ENCODE data around the gene SDC3. TPM values are rescaled to one million over a fixed set of nuclear protein-coding genes. Genes with fewer than 3 reads are reported as not detected.

Gene SDC3
- total RNA-seq, 1 donor from 2014 or later, result 23.0 TPM

DNA sequence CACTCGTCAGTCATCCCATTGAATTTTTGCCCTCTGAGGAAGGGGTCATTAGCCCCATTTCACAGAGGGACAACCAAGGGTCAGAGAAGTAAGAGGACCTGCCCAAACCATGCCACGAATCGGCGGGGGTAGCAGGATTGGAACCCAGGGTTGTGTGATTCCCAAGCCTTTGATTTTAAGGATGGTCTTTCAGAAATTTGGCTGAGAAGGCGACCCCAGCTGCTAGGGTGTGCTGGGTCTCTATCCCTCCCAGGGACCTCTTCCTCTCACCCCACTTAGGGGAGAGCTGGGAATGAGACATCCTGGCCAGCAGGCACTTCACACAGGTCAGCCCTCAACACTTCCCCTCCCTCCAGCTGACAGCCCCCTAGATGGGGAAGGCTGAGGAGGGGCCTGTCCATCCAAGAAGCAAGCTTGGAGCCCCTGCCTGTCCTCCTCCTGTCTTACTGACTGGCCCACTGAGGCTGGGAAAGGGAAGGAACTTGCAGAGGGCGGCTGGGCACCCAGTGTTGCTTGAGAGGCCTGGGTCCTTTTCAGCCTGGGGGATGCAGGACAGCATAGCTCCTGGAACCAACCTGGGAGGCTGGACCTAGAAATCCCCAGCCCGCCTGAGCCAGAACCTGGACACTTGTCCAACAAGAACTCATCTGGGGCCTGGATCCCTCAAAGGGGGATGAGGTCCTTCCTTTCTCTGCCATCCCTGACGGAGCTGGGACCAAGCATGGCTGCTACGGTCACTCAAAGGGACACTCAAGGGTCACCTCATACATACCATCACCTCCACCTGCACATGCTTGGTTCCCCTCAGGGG lies 1.7 kb downstream of the SDC3 start:
- H4K20me1 ChIP-seq (ENCODE audit: low read depth), result peaks cover 58% of the 10 kb centered on the region
- H3K4me3 ChIP-seq, result peak overlapping the region; percentile 85
- Mint-ChIP-seq H3K27ac (peak overlapping the region; percentile 93), H3K4me3 (peak overlapping the region; percentile 97), H3K4me1 (peaks cover 61% of the 10 kb centered on the region), H3K36me3 (no peaks in the 10 kb centered on the region), H3K27me3 (ENCODE audit: insufficient read depth, low read depth) (peaks cover 24% of the 10 kb centered on the region), H3K9me3 (no peaks in the 10 kb centered on the region)
- no peaks in the 10 kb centered on the region for H3K9me3 ChIP-seq (ENCODE audit: low read depth)
- peaks cover 41% of the 10 kb centered on the region for H3K79me2 ChIP-seq (ENCODE audit: low read depth)
- H3F3A ChIP-seq (ENCODE audit: low read depth), result peaks cover 46% of the 10 kb centered on the region
- H3K27me3 ChIP-seq, result peaks cover 13% of the 10 kb centered on the region
- no peak overlapping the region for H3K9ac ChIP-seq
- peak overlapping the region; percentile 99 for H3K4me2 ChIP-seq
- no peak overlapping the region for H3K27ac ChIP-seq
- H3K4me1 ChIP-seq, result peaks cover 40% of the 10 kb centered on the region
- TF ChIP-seq, protein P1, sequence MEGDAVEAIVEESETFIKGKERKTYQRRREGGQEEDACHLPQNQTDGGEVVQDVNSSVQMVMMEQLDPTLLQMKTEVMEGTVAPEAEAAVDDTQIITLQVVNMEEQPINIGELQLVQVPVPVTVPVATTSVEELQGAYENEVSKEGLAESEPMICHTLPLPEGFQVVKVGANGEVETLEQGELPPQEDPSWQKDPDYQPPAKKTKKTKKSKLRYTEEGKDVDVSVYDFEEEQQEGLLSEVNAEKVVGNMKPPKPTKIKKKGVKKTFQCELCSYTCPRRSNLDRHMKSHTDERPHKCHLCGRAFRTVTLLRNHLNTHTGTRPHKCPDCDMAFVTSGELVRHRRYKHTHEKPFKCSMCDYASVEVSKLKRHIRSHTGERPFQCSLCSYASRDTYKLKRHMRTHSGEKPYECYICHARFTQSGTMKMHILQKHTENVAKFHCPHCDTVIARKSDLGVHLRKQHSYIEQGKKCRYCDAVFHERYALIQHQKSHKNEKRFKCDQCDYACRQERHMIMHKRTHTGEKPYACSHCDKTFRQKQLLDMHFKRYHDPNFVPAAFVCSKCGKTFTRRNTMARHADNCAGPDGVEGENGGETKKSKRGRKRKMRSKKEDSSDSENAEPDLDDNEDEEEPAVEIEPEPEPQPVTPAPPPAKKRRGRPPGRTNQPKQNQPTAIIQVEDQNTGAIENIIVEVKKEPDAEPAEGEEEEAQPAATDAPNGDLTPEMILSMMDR (IDR thresholded peaks at IDR 0.05), result no peak
- TF ChIP-seq EZH2 (IDR thresholded peaks at IDR 0.05) (no peak), EZH2phosphoT487 (IDR thresholded peaks at IDR 0.05) (no peak)
- no peaks in the 10 kb centered on the region for H3K36me3 ChIP-seq
- no peak for DNase-seq (ENCODE audit: low spot score)
- H2AFZ ChIP-seq (replicated peaks), result no peak overlapping the region

DNA sequence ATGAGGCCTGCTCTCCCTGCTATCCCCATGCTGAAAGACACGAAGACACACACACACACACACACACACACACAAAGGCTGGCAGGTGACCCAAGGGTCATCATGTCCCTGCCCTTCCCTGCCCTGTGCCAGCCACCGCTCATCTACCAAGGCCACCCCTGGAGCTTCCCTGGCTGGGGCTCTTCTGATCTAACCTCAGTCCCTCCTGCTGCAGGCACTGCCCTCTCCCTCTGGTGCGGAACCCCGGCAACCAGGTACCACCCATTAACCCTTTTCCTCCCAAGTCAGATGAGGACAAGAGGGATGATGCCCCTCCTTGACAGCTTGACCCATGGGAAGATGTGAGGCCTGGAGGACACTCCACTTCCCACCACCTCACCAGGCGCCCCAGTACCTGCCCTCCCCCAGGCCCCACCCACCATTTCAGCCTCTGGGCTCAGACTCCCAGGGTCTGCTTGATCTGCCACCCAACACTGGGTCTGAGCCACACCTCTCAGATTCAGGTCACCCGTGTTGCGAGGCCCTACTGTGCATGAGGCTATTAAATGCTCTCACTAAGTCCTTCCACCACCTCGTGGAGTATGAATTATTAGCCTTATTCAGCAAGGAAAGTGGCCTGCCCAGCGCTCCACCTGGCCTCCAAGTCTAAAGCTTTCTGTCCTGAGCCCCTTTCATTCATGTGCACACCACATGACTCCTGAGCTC lies 2.5 kb downstream of the SDC3 start:
- Histone ChIP-seq H2AFZ (replicated peaks) (no peak overlapping the region), H3K9me3 (ENCODE audit: low read depth) (no peaks in the 10 kb centered on the region), H3K27me3 (peaks cover 13% of the 10 kb centered on the region), H3K36me3 (no peaks in the 10 kb centered on the region), H3K9ac (no peak overlapping the region), H3F3A (ENCODE audit: low read depth) (peaks cover 46% of the 10 kb centered on the region), H3K79me2 (ENCODE audit: low read depth) (peaks cover 41% of the 10 kb centered on the region), H3K4me3 (no peak overlapping the region), H4K20me1 (ENCODE audit: low read depth) (peaks cover 65% of the 10 kb centered on the region), H3K27ac (no peak overlapping the region), H3K4me1 (peaks cover 38% of the 10 kb centered on the region), H3K4me2 (peak overlapping the region; percentile 42)
- Mint-ChIP-seq H3K4me1 (peaks cover 61% of the 10 kb centered on the region), H3K27ac (peak overlapping the region; percentile 72), H3K4me3 (peak overlapping the region; percentile 66), H3K9me3 (no peaks in the 10 kb centered on the region), H3K36me3 (no peaks in the 10 kb centered on the region), H3K27me3 (ENCODE audit: insufficient read depth, low read depth) (peaks cover 20% of the 10 kb centered on the region)
- no peak for DNase-seq (ENCODE audit: low spot score)
- TF ChIP-seq EZH2 (IDR thresholded peaks at IDR 0.05) (no peak), EZH2phosphoT487 (IDR thresholded peaks at IDR 0.05) (no peak)
- TF ChIP-seq, protein P1 (IDR thresholded peaks at IDR 0.05), result no peak

DNA sequence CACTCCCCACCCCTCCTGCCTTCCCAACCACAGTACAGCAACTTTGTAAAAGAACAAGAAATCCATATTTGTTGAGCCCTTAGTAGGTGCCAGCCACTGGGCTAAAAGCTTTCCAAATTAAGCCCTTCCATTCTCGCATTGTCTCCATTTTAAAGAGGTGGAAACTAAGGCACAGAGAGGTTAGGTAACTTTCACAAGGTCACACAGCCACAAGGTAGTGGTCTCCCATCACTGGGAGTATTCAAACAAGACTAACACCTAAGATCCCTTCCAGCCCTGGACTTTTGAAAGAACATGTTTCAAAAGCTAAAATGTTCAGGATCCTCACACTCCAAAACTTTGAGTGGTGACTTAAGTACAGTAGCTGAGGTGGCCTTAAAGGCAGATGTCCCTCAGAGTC lies 3.2 kb downstream of the SDC3 start:
- H3K27me3 Mint-ChIP-seq (ENCODE audit: insufficient read depth, low read depth), result peaks cover 14% of the 10 kb centered on the region
- Histone ChIP-seq H3K4me1 (peaks cover 36% of the 10 kb centered on the region), H3K9me3 (ENCODE audit: low read depth) (no peaks in the 10 kb centered on the region), H4K20me1 (ENCODE audit: low read depth) (peaks cover 68% of the 10 kb centered on the region), H2AFZ (replicated peaks) (no peak overlapping the region), H3F3A (ENCODE audit: low read depth) (peaks cover 46% of the 10 kb centered on the region), H3K79me2 (ENCODE audit: low read depth) (peaks cover 41% of the 10 kb centered on the region), H3K27ac (no peak overlapping the region), H3K27me3 (peaks cover 13% of the 10 kb centered on the region), H3K4me2 (peak overlapping the region; percentile 42), H3K4me3 (no peak overlapping the region), H3K36me3 (no peaks in the 10 kb centered on the region), H3K9ac (no peak overlapping the region)
- no peak for DNase-seq (ENCODE audit: low spot score)
- peak overlapping the region; percentile 66 for H3K4me3 Mint-ChIP-seq
- H3K27ac Mint-ChIP-seq, result peak overlapping the region; percentile 72
- peaks cover 54% of the 10 kb centered on the region for H3K4me1 Mint-ChIP-seq
- H3K9me3 Mint-ChIP-seq, result no peaks in the 10 kb centered on the region
- H3K36me3 Mint-ChIP-seq, result no peaks in the 10 kb centered on the region
- no peak for TF ChIP-seq EZH2 (IDR thresholded peaks at IDR 0.05)
- TF ChIP-seq, protein P1 (IDR thresholded peaks at IDR 0.05), result no peak
- TF ChIP-seq EZH2phosphoT487 (IDR thresholded peaks at IDR 0.05), result no peak

Measured in neural progenitor cell (in vitro differentiated cells).